Mesenchymal stem cell (in vitro differentiated cells and primary cell): Measurements from ENCODE around the gene TSFM.

Source experiments
- DNase-seq: peaks from one replicate; pipeline ENCODE4 v3.0.0-alpha.2; 2013
- H2AFZ ChIP-seq: one replicate; pipeline ENCODE4 v1.6.1; 2013; ENCODE audit warnings: low read depth, mild to moderate bottlenecking, control low read depth, inconsistent platforms, low read length, moderate library complexity
- H2AK5ac ChIP-seq: 2 replicates; pipeline ENCODE4 v1.6.1; 2013; ENCODE audit warnings: low read length, moderate library complexity, mild to moderate bottlenecking, inconsistent platforms; ENCODE audit not compliant: severe bottlenecking
- H2BK120ac ChIP-seq: one replicate; pipeline ENCODE4 v1.6.1; 2013; ENCODE audit warnings: low read depth, mild to moderate bottlenecking, inconsistent platforms, low read length, moderate library complexity
- H2BK12ac ChIP-seq, 2 experiments: one replicate each; pipeline ENCODE4 v1.6.1; 2013; ENCODE audit warnings: inconsistent platforms in 2 of 2, low read length in 2 of 2, mild to moderate bottlenecking in 2 of 2, moderate library complexity in 2 of 2, control low read depth in 1 of 2
- H2BK15ac ChIP-seq: one replicate; pipeline ENCODE4 v1.6.1; 2013; ENCODE audit warnings: mild to moderate bottlenecking, low read depth, inconsistent platforms; ENCODE audit not compliant: poor library complexity, severe bottlenecking
- H2BK5ac ChIP-seq: 2 replicates; pipeline ENCODE4 v1.6.1; 2013; ENCODE audit warnings: low read depth, mild to moderate bottlenecking, low read length, control low read depth, inconsistent platforms; ENCODE audit not compliant: poor library complexity, severe bottlenecking
- H3K14ac ChIP-seq, 2 experiments: one replicate each; pipeline ENCODE4 v1.6.1; 2013; ENCODE audit warnings: inconsistent platforms in 2 of 2, low read length in 2 of 2, control low read depth in 1 of 2, mild to moderate bottlenecking in 1 of 2, moderate library complexity in 1 of 2
- H3K18ac ChIP-seq, 2 experiments: one replicate each; pipeline ENCODE4 v1.6.1; 2013; ENCODE audit warnings: inconsistent platforms in 2 of 2, low read length in 2 of 2, control low read depth in 1 of 2, low read depth in 1 of 2, mild to moderate bottlenecking in 1 of 2
- H3K23ac ChIP-seq, 2 experiments: one replicate each; pipeline ENCODE4 v1.6.1; 2013; ENCODE audit warnings: inconsistent platforms in 2 of 2, low read length in 2 of 2, mild to moderate bottlenecking in 2 of 2, moderate library complexity in 2 of 2, control low read depth in 1 of 2
- H3K27ac ChIP-seq: 2 replicates; pipeline ENCODE4 v1.5.1; 2013; ENCODE audit warnings: mild to moderate bottlenecking, moderate library complexity, low read length, control low read depth, inconsistent platforms; ENCODE audit not compliant: poor library complexity, severe bottlenecking
- H3K27me3 ChIP-seq, 2 experiments: 2 replicates each; pipeline versions ENCODE4 v1.6.1 to v1.7.0; 2013; ENCODE audit warnings: low read length in 2 of 2, mild to moderate bottlenecking in 2 of 2, moderate library complexity in 2 of 2, control low read depth in 1 of 2, inconsistent platforms in 1 of 2; ENCODE audit not compliant: control insufficient read depth in 1 of 2, insufficient read depth in 1 of 2
- H3K36me3 ChIP-seq, 2 experiments: 2 replicates each; pipeline versions ENCODE4 v1.6.1 to v1.7.0; 2013; ENCODE audit warnings: low read length in 2 of 2, control low read depth in 1 of 2, inconsistent platforms in 1 of 2, low read depth in 1 of 2, mild to moderate bottlenecking in 1 of 2; ENCODE audit not compliant: insufficient read depth in 2 of 2, control insufficient read depth in 1 of 2
- H3K4ac ChIP-seq, 2 experiments: one replicate each; pipeline ENCODE4 v1.6.1; 2013; ENCODE audit warnings: inconsistent platforms in 2 of 2, low read length in 2 of 2, mild to moderate bottlenecking in 2 of 2, moderate library complexity in 2 of 2, control low read depth in 1 of 2, low read depth in 1 of 2
- H3K4me1 ChIP-seq: 2 replicates; pipeline ENCODE4 v1.6.1; 2013; ENCODE audit warnings: low read depth, low read length, control low read depth; ENCODE audit not compliant: control insufficient read depth, insufficient read depth
- H3K4me2 ChIP-seq: 2 replicates; pipeline ENCODE4 v1.6.1; 2013; ENCODE audit warnings: low read length, mild to moderate bottlenecking, inconsistent platforms; ENCODE audit not compliant: poor library complexity, severe bottlenecking
- H3K4me3 ChIP-seq, 2 experiments: 2 replicates each; pipeline versions ENCODE4 v1.5.1 to v1.7.0; 2013; ENCODE audit warnings: low read length in 2 of 2, mild to moderate bottlenecking in 2 of 2, control low read depth in 1 of 2, low read depth in 1 of 2; ENCODE audit not compliant: insufficient read depth in 1 of 2
- H3K79me1 ChIP-seq: replicated peaks from 2 replicates; pipeline ENCODE4 v1.6.1; 2013; ENCODE audit warnings: mild to moderate bottlenecking, control low read depth, low read length, inconsistent platforms; ENCODE audit not compliant: poor library complexity, severe bottlenecking
- H3K9ac ChIP-seq: 2 replicates; pipeline ENCODE4 v1.7.0; 2013; ENCODE audit warnings: mild to moderate bottlenecking, low read length, moderate library complexity
- H3K9me3 ChIP-seq: 2 replicates; pipeline ENCODE4 v1.7.0; 2013; ENCODE audit warnings: mild to moderate bottlenecking, low read length; ENCODE audit not compliant: control insufficient read depth
- H4K8ac ChIP-seq: one replicate; pipeline ENCODE4 v1.6.1; 2013; ENCODE audit warnings: inconsistent platforms, mild to moderate bottlenecking, low read length, moderate library complexity
- H4K91ac ChIP-seq: one replicate; pipeline ENCODE4 v1.6.1; 2013; ENCODE audit warnings: mild to moderate bottlenecking, low read length, inconsistent platforms
- WGBS: methylation state at CpG from one replicate; pipeline ENCODE4 v1.1.7; 2013; ENCODE audit warnings: mixed read lengths; 5-methylcytosine and 5-hydroxymethylcytosine counted together

TSFM gene

DNA sequence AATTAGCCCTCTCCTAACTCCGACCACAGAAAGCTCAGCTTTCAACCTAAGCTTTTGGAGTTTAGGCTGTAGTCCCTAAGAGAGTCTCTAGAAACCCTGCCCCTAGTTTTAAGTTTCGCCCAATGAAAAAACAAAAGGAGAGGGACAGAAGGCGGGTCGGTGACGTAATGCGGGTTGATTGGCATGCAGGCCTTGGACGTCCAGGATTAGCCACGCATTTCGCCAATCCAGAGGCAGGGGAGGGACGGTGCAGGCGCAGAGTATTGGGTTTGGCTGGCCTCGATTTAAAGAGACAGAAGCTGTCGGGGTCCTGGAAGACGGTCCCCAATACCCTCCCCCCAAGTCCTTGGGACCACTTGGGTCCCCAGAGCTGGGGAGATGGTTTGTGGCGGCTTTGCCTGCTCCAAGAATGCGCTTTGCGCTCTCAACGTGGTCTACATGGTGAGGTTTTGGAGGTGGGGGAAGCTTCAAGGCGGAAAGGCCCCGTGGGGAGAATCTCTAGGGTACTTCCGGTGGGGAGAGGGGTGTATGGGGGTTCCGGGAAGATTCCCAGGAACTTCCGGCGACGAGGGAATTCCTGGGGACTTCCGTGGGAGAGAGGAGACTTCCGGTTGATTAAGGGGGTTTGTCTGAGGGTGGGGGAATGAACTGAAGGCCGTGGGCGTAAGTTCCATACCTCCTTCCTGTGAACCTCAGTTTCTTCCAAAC lies 37.7 kb upstream of the TSFM start, which contains the start of gene TSPAN31:
Gene TSPAN31, plus strand, starts transcription at position 263 of the 708 bp plus-strand sequence. Its CDS starts 116 bp downstream, at position 379.
- peak within 1 kb of the TSS; percentile 97 to 98 for H3K4ac ChIP-seq
- peak within 1 kb of the TSS; percentile 99 for H4K91ac ChIP-seq
- WGBS, result under 1% methylated on average over 20 of the region's 29 CpGs

DNA sequence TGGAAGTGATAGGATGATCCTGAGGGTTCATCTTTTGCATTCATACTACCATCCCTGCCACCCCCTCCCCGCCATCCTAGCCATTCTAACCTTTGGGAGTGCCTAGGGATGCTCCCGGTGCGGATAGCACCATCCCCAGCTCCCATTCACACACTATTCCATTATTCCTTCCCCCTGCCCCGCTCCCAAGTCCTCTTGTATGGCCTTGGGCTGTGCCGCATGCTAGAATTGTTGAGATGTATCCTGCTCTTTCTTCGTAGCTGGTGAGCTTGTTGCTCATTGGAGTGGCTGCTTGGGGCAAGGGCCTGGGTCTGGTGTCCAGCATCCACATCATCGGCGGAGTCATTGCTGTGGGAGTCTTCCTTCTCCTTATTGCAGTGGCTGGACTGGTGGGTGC lies 37.1 kb upstream of the TSFM start:
- Histone ChIP-seq H3K9ac (peak overlapping the region; percentile 98), H2BK120ac (no peak overlapping the region), H3K79me1 (peaks cover 11% of the 10 kb centered on the region), H3K27ac (peak overlapping the region; percentile 51), H4K91ac (peak overlapping the region; percentile 92), H3K4me2 (peak overlapping the region; percentile 79), H3K36me3 (peaks cover 22 to 45% of the 10 kb centered on the region in 2 experiments), H3K9me3 (no peaks in the 10 kb centered on the region), H3K18ac (peak overlapping the region; percentile 76 to 78), H3K4ac (peak overlapping the region; percentile 97 to 98), H4K8ac (peak overlapping the region; percentile 83), H2BK5ac (no peak overlapping the region), H3K23ac (peak overlapping the region in 1 of 2 experiments; percentile 34), H3K14ac (peak overlapping the region in 1 of 2 experiments; percentile 37), H2BK12ac (peak overlapping the region in 1 of 2 experiments; percentile 61), H3K4me1 (peaks cover 11% of the 10 kb centered on the region), H3K27me3 (peaks cover 21% of the 10 kb centered on the region in 2 experiments), H2BK15ac (peak overlapping the region; percentile 41), H2AK5ac (peak overlapping the region; percentile 81), H3K4me3 (peak overlapping the region; percentile 77 to 96), H2AFZ (no peak overlapping the region)
- WGBS, result 66% methylated on average over 8 of the region's 8 CpGs
- DNase-seq, result no peak

More for the DNA sequence above, 37.7 kb upstream of the TSFM start, which contains the start of gene TSPAN31:
- H3K9ac ChIP-seq, result peak within 1 kb of the TSS; percentile 98
- H3K36me3 ChIP-seq, result peaks cover 19 to 40% of the 10 kb centered on the region in 2 experiments
- peak within 1 kb of the TSS; percentile 93 for H3K27ac ChIP-seq
- peak within 1 kb of the TSS in 1 of 2 experiments; percentile 61 for H2BK12ac ChIP-seq
- H3K79me1 ChIP-seq, result peaks cover 11% of the 10 kb centered on the region
- H3K18ac ChIP-seq, result peak within 1 kb of the TSS; percentile 94 to 97
- H3K4me1 ChIP-seq, result peaks cover 9% of the 10 kb centered on the region
- peak within 1 kb of the TSS; percentile 100 for H4K8ac ChIP-seq
- peak within 1 kb of the TSS; percentile 79 for H3K4me2 ChIP-seq
- H3K23ac ChIP-seq, result peak within 1 kb of the TSS in 1 of 2 experiments; percentile 34
- peak within 1 kb of the TSS; percentile 94 for H2BK120ac ChIP-seq
- DNase-seq, result peak; percentile 99
- peak within 1 kb of the TSS; percentile 68 for H2BK15ac ChIP-seq
- H2AFZ ChIP-seq, result peak within 1 kb of the TSS; percentile 36
- H2AK5ac ChIP-seq, result peak within 1 kb of the TSS; percentile 81
- H3K4me3 ChIP-seq, result peak within 1 kb of the TSS; percentile 77 to 96
- peaks cover 26 to 27% of the 10 kb centered on the region in 2 experiments for H3K27me3 ChIP-seq
- H3K9me3 ChIP-seq, result no peaks in the 10 kb centered on the region
- peak within 1 kb of the TSS in 1 of 2 experiments; percentile 82 for H3K14ac ChIP-seq
- peak within 1 kb of the TSS; percentile 75 for H2BK5ac ChIP-seq

DNA sequence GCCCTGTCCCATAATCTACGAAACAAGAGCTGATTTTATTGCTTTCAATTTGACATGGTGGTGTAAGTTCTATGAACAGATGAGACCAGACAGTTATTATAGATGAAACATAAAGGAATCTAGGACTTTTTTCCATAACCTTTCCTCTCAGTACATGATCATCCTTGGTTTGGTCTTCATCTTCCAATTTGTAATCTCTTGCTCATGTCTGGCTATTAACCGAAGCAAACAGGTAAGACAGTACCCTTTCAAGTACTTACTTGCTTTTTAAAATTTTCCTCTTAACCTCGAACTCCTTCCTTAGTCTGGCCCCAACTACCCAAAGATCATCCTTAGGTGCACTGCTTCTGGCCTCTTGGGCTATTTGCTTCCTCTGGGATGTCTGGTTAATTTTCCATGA lies 36.6 kb upstream of the TSFM start:
- Histone ChIP-seq H2BK120ac (no peak overlapping the region), H3K9me3 (no peaks in the 10 kb centered on the region), H4K91ac (no peak overlapping the region), H3K4me2 (peak overlapping the region; percentile 79), H3K14ac (no peak overlapping the region), H4K8ac (no peak overlapping the region), H3K18ac (no peak overlapping the region), H3K4me1 (peaks cover 14% of the 10 kb centered on the region), H2BK12ac (no peak overlapping the region), H3K23ac (no peak overlapping the region), H3K27me3 (peaks cover 15 to 16% of the 10 kb centered on the region in 2 experiments), H3K4ac (no peak overlapping the region), H2AK5ac (no peak overlapping the region), H3K36me3 (peaks cover 27 to 50% of the 10 kb centered on the region in 2 experiments), H2BK5ac (no peak overlapping the region), H3K4me3 (peak overlapping the region in 1 of 2 experiments; percentile 96), H2AFZ (no peak overlapping the region), H2BK15ac (no peak overlapping the region), H3K79me1 (peaks cover 11% of the 10 kb centered on the region), H3K27ac (no peak overlapping the region), H3K9ac (peak overlapping the region; percentile 98)
- no peak for DNase-seq
- WGBS, result 100% methylated on average over 2 of the region's 3 CpGs

DNA sequence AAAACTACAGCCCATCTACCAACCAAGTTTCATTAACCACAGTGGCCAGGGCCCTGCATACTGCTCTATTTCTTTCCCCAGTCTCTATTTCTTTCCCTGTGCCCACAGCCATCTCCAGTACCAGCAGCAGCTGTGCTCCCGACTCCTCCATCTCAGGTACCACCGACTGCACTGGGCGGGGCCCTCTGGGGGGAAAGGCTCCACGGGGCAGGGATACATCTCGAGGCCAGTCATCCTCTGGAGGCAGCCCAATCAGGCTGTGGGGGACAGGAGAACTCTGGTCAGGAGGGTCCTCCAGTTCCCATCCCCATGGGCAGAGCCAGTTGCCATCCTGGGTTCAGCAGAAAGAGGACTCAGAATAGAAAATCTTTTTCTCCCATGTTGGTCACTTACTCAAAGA lies 33.5 kb upstream of the TSFM start:
- Histone ChIP-seq H3K9ac (no peak overlapping the region), H3K27me3 (peaks cover 0 to 5% of the 10 kb centered on the region in 2 experiments), H4K8ac (no peak overlapping the region), H2BK15ac (no peak overlapping the region), H3K14ac (no peak overlapping the region), H3K27ac (no peak overlapping the region), H3K18ac (no peak overlapping the region), H3K4me3 (no peak overlapping the region), H4K91ac (no peak overlapping the region), H2AFZ (no peak overlapping the region), H3K79me1 (peaks cover 11% of the 10 kb centered on the region), H3K4ac (no peak overlapping the region), H3K36me3 (peaks cover 27 to 53% of the 10 kb centered on the region in 2 experiments), H2AK5ac (no peak overlapping the region), H3K23ac (no peak overlapping the region), H2BK120ac (no peak overlapping the region), H3K9me3 (no peaks in the 10 kb centered on the region), H3K4me2 (no peak overlapping the region), H2BK12ac (no peak overlapping the region), H2BK5ac (no peak overlapping the region), H3K4me1 (peaks cover 18% of the 10 kb centered on the region)
- 100% methylated on average over 5 of the region's 5 CpGs for WGBS
- DNase-seq, result no peak
